GM23338 (cell line): Measurements from ENCODE around the gene TENM4. TPM values are rescaled to one million over a fixed set of nuclear protein-coding genes. Genes with fewer than 3 reads are reported as not detected.

ENCODE experiments used
- ATAC-seq: fragments of 200-7000 bp; cut with Tn5 transposase; 3 replicates; pipeline ENCODE4 v1.9.1; 2020
- DNase-seq: peaks from one replicate; pipeline ENCODE4 v3.0.0-alpha.2; 2015; ENCODE audit warnings: low spot score
- H2AFZ ChIP-seq: fragments of 200-600 bp; sonication (generic); 2 replicates; pipeline ENCODE4 v1.8.0; 2016; ENCODE audit warnings: antibody characterized with exemption, mild to moderate bottlenecking, moderate library complexity
- H3F3A ChIP-seq: fragments of 200-600 bp; sonication (generic); replicated peaks from 2 replicates; pipeline ENCODE4 v1.8.0; 2017; ENCODE audit warnings: antibody characterized with exemption, mixed run types, low read depth
- H3K27ac ChIP-seq: fragments of 200-600 bp; sonication (generic); 2 replicates; pipeline ENCODE4 v1.6.1; 2016; ENCODE audit warnings: low read depth
- H3K27me3 ChIP-seq: fragments of 200-600 bp; sonication (generic); 2 replicates; pipeline ENCODE4 v1.8.0; 2016; ENCODE audit warnings: mild to moderate bottlenecking, mixed run types, moderate library complexity; ENCODE audit not compliant: insufficient read depth
- H3K36me3 ChIP-seq: fragments of 200-600 bp; sonication (generic); 2 replicates; pipeline ENCODE4 v1.8.0; 2016; ENCODE audit warnings: mild to moderate bottlenecking; ENCODE audit not compliant: insufficient read depth
- H3K4me1 ChIP-seq: fragments of 200-600 bp; sonication (generic); 2 replicates; pipeline ENCODE4 v1.8.0; 2016; ENCODE audit warnings: mild to moderate bottlenecking, moderate library complexity; ENCODE audit not compliant: insufficient read depth
- H3K4me2 ChIP-seq: fragments of 200-600 bp; sonication (generic); 2 replicates; pipeline ENCODE4 v1.7.1; 2017; ENCODE audit warnings: mixed run types
- H3K4me3 ChIP-seq: fragments of 200-600 bp; sonication (generic); 2 replicates; pipeline ENCODE4 v1.6.1; 2016; ENCODE audit warnings: mixed run types
- H3K79me2 ChIP-seq: fragments of 200-600 bp; sonication (generic); replicated peaks from 2 replicates; pipeline ENCODE4 v1.8.0; 2017; ENCODE audit warnings: mild to moderate bottlenecking; ENCODE audit not compliant: insufficient read depth
- H3K9me2 ChIP-seq: fragments of 200-600 bp; sonication (generic); 2 replicates; pipeline ENCODE4 v1.8.0; 2017; ENCODE audit not compliant: insufficient read depth
- H4K20me1 ChIP-seq: fragments of 200-600 bp; sonication (generic); replicated peaks from 2 replicates; pipeline ENCODE4 v1.8.0; 2017; ENCODE audit warnings: mild to moderate bottlenecking; ENCODE audit not compliant: insufficient read depth
- H3K27ac Mint-ChIP-seq: 2 replicates; pipeline ENCODE4 v1.8.0; 2020; ENCODE audit warnings: inconsistent platforms, mild to moderate bottlenecking, moderate library complexity, mixed read lengths
- H3K27me3 Mint-ChIP-seq: 3 replicates; pipeline ENCODE4 v1.8.0; 2022; ENCODE audit warnings: low read depth, mild to moderate bottlenecking, moderate library complexity, mixed read lengths, inconsistent platforms; ENCODE audit not compliant: insufficient read depth, poor library complexity
- H3K36me3 Mint-ChIP-seq: 3 replicates; pipeline ENCODE4 v1.8.0; 2021; ENCODE audit warnings: low read depth, mild to moderate bottlenecking, inconsistent platforms, moderate library complexity, mixed read lengths
- H3K4me1 Mint-ChIP-seq: 3 replicates; pipeline ENCODE4 v1.8.0; 2020; ENCODE audit warnings: mild to moderate bottlenecking, inconsistent platforms, mixed read lengths
- H3K4me3 Mint-ChIP-seq: 3 replicates; pipeline ENCODE4 v1.8.0; 2021; ENCODE audit warnings: moderate library complexity, mild to moderate bottlenecking, inconsistent platforms, mixed read lengths
- H3K9me3 Mint-ChIP-seq: 3 replicates; pipeline ENCODE4 v1.8.0; 2020; ENCODE audit warnings: moderate library complexity, mild to moderate bottlenecking, inconsistent platforms, mixed read lengths
- CREB1 ChIP-seq: fragments of 250-450 bp; sonication (Bioruptor Pico); IDR thresholded peaks from 2 replicates; pipeline ENCODE4 v1.5.0; 2020; ENCODE audit warnings: low read depth, mild to moderate bottlenecking, moderate library complexity
- CTCF ChIP-seq, 2 experiments: fragments of 200-600 bp in 1 of 2; sonication (generic) in 1 of 2; conservative IDR thresholded peaks; 2 replicates each; pipeline versions ENCODE4 v1.5.1 to v1.6.1; 2016 to 2017; ENCODE audit warnings: antibody characterized with exemption in 2 of 2, low read depth in 2 of 2, mild to moderate bottlenecking in 2 of 2, moderate library complexity in 1 of 2
- ETS1 ChIP-seq: IDR thresholded peaks from 2 replicates; pipeline ENCODE4 v1.6.1; 2016; ENCODE audit warnings: antibody characterized with exemption
- EZH2 ChIP-seq: fragments of 200-600 bp; sonication (generic); IDR thresholded peaks from one replicate; pipeline ENCODE4 v1.8.0; 2017; ENCODE audit warnings: antibody characterized with exemption, mild to moderate bottlenecking, low read depth; ENCODE audit not compliant: unreplicated experiment
- EZH2phosphoT487 ChIP-seq: fragments of 200-600 bp; sonication (generic); IDR thresholded peaks from one replicate; pipeline ENCODE4 v1.8.1; 2018; ENCODE audit warnings: antibody characterized with exemption; ENCODE audit not compliant: unreplicated experiment
- JUNB ChIP-seq: IDR thresholded peaks from one replicate; pipeline ENCODE4 v1.6.1; 2016; ENCODE audit warnings: antibody characterized with exemption; ENCODE audit not compliant: unreplicated experiment
- POLR2AphosphoS5 ChIP-seq: IDR thresholded peaks from 2 replicates; pipeline ENCODE4 v1.6.1; 2016; ENCODE audit warnings: antibody characterized with exemption, low read depth
- REST ChIP-seq: IDR thresholded peaks from one replicate; pipeline ENCODE4 v1.6.1; 2018; ENCODE audit warnings: antibody characterized with exemption; ENCODE audit not compliant: unreplicated experiment
- STAT1 ChIP-seq: IDR thresholded peaks from one replicate; pipeline ENCODE4 v1.6.1; 2016; ENCODE audit warnings: antibody characterized with exemption; ENCODE audit not compliant: unreplicated experiment
- ZNF114 ChIP-seq: fragments of 250-450 bp; sonication (Bioruptor Pico); IDR thresholded peaks from 2 replicates; pipeline ENCODE4 v1.5.0; 2020; ENCODE audit warnings: mild to moderate bottlenecking, moderate library complexity
- ZNF331 ChIP-seq: fragments of 250-450 bp; sonication (Bioruptor Pico); IDR thresholded peaks from 2 replicates; pipeline ENCODE4 v1.5.0; 2020; ENCODE audit warnings: low read depth, mild to moderate bottlenecking, moderate library complexity
- polyA plus RNA-seq: library from polyadenylated mRNA; unstranded; fragments of >200 nt; fragmentation: Nextera tagmentation; extraction: Ambion mirVana; gene quantifications from 2 replicates; pipeline ENCODE4 v1.2.1, GENCODE V29; 2016
- total RNA-seq: library from RNA; depleted of rRNA; stranded (reverse); fragments of >200 nt; shearing (Covaris generic); gene quantifications from 2 replicates; pipeline ENCODE4 v1.2.3, GENCODE V29; 2014

The TENM4 gene
- total and polyA plus RNA-seq, 2 experiments from 2014 or later: 7.3 TPM

GRCh38 chr11:78630155-78630554, 810.7 kb downstream of the TENM4 start (continued):
- TF ChIP-seq REST (no peak), CTCF (conservative IDR thresholded peaks at IDR 0.05; ENCODE audit: low read depth in 2 of 2) (no peak), STAT1 (no peak), ETS1 (no peak), POLR2AphosphoS5 (no peak), JUNB (no peak), ZNF331 (CRISPR knock-in tag) (no peak), EZH2 (no peak), EZH2phosphoT487 (no peak), ZNF114 (no peak), CREB1 (no peak)

GRCh38 chr11:78622666-78623065, 818.2 kb downstream of the TENM4 start:
- no peak overlapping the region for H3K27ac ChIP-seq
- Mint-ChIP-seq H3K4me3 (no peak overlapping the region), H3K36me3 (peaks cover 11% of the 10 kb centered on the region; the same call in 2 of the 3 replicates), H3K27me3 (peaks cover 2% of the 10 kb centered on the region), H3K4me1 (no peaks in the 10 kb centered on the region), H3K9me3 (peaks cover 16% of the 10 kb centered on the region), H3K27ac (no peak overlapping the region)
- H3K4me1 ChIP-seq: no peaks in the 10 kb centered on the region
- H3K27me3 ChIP-seq: no peaks in the 10 kb centered on the region
- ATAC-seq (no peak), DNase-seq (no peak)
- H3K4me3 ChIP-seq: no peak overlapping the region
- no peak overlapping the region for H3K4me2 ChIP-seq
- no peaks in the 10 kb centered on the region for H3K36me3 ChIP-seq
- no peaks in the 10 kb centered on the region for H3F3A ChIP-seq
- 0 out of 2 replicates have a peak, but pooled peaks cover 3% of the 10 kb centered on the region for H3K9me2 ChIP-seq
- no peaks in the 10 kb centered on the region for H4K20me1 ChIP-seq
- TF ChIP-seq POLR2AphosphoS5 (no peak), EZH2 (no peak), CTCF (conservative IDR thresholded peaks at IDR 0.05; ENCODE audit: low read depth in 2 of 2) (no peak), JUNB (no peak), EZH2phosphoT487 (no peak), REST (no peak)
- H3K79me2 ChIP-seq: no peaks in the 10 kb centered on the region
- no peak overlapping the region for H2AFZ ChIP-seq
